IMR-90 (cell line): Measurements from ENCODE around the gene NCKIPSD.

Source experiments
- CTCF ChIP-seq: conservative IDR thresholded peaks from 2 replicates; pipeline ENCODE4 v1.5.1; 2012; ENCODE audit warnings: mild to moderate bottlenecking, low read depth, low read length, improper control_type of control experiment
- POLR2A ChIP-seq: IDR thresholded peaks from 2 replicates; pipeline ENCODE4 v1.6.1; 2012; ENCODE audit warnings: mild to moderate bottlenecking, low read depth, low read length
- RAD21 ChIP-seq: IDR thresholded peaks from 2 replicates; pipeline ENCODE4 v1.6.1; 2012; ENCODE audit warnings: low read length, improper control_type of control experiment
- USF2 ChIP-seq: fragments of 150-350 bp; IDR thresholded peaks from 2 replicates; pipeline ENCODE4 v1.6.1; 2017; ENCODE audit warnings: mild to moderate bottlenecking, antibody characterized with exemption, low read length, low read depth

- TF ChIP-seq CTCF, result no peak
- no peak for TF ChIP-seq POLR2A
- no peak for TF ChIP-seq RAD21
- no peak for TF ChIP-seq USF2
These were observed 53.9 kb downstream of the NCKIPSD start for GRCh38 chr3:48631516-48632448.
